Raji (cell line): ENCODE measurements around the gene PXDN.

Experiments
- POLR2A ChIP-seq: IDR thresholded peaks from 2 replicates; pipeline ENCODE4 v1.6.1; 2011; ENCODE audit warnings: low read depth, low read length, control low read depth; ENCODE audit not compliant: insufficient read depth

Gene PXDN

GRCh38 chr2:1778566-1778965 lies 34.3 kb upstream of the PXDN start:
- no peak for TF ChIP-seq POLR2A

GRCh38 chr2:1777781-1778180 lies 33.5 kb upstream of the PXDN start:
- TF ChIP-seq POLR2A, result no peak

GRCh38 chr2:1777156-1777555 lies 32.8 kb upstream of the PXDN start:
- no peak for TF ChIP-seq POLR2A

GRCh38 chr2:1775511-1776035 lies 31.3 kb upstream of the PXDN start:
- TF ChIP-seq POLR2A, result no peak

DNA sequence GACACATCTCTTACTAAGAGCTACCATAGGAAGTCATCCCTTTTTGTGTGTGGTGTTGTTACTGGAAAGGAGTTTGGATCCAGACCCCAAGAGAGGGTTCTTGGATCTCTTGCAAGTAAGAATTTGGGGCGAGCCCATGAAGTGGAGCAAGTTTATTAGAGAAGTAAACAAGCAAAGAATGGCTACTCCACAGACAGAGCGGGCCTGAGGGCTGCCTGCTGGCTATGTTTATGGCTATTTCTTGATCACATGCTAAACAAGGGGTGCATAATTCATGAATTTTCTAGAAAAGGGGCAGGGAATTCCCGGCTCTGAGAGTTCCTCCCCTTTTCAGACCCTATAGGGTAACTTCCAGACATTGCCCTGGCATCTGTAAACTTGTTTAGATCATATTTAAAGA lies 30.6 kb upstream of the PXDN start:
- TF ChIP-seq POLR2A, result no peak

- no peak for TF ChIP-seq POLR2A
Measured at GRCh38 chr2:1773883-1774282, 29.6 kb upstream of the PXDN start.

GRCh38 chr2:1772471-1773267 lies 28.4 kb upstream of the PXDN start:
- no peak for TF ChIP-seq POLR2A

DNA sequence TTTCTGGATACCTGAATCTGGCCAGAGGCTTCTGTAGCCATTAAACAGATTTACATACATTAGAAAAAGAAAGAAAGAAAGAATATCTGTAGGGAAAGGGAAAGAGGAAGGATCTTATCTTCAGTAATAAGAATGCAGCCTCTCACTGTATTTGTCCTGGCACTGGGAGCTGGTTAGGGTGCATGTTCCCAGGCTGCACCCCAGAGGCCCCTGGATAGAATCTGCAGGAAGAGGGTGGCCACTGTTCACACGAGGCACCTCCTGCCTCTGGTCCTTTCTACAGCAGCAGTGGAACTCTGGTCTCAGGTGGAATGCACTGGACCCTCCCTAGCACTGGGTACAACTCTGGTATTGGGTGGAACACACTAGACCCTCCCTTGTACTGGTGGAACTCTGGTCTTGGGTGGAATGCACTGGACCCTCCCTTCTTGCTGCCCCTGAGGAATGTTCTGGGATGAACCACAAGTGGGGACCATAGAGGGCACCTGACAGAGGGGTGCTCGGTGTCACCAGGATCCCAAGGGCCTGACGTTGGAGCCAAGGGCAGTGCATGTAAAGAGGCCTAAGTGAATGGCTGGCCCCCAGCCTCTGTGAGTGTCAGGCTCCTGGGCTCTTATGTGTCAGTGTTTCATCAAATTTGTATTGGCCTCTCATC lies 27.4 kb upstream of the PXDN start:
- TF ChIP-seq POLR2A, result no peak

- no peak for TF ChIP-seq POLR2A
Measured at GRCh38 chr2:1770566-1771380, 26.5 kb upstream of the PXDN start.

GRCh38 chr2:1769703-1770422 lies 25.5 kb upstream of the PXDN start:
- TF ChIP-seq POLR2A, result no peak

DNA sequence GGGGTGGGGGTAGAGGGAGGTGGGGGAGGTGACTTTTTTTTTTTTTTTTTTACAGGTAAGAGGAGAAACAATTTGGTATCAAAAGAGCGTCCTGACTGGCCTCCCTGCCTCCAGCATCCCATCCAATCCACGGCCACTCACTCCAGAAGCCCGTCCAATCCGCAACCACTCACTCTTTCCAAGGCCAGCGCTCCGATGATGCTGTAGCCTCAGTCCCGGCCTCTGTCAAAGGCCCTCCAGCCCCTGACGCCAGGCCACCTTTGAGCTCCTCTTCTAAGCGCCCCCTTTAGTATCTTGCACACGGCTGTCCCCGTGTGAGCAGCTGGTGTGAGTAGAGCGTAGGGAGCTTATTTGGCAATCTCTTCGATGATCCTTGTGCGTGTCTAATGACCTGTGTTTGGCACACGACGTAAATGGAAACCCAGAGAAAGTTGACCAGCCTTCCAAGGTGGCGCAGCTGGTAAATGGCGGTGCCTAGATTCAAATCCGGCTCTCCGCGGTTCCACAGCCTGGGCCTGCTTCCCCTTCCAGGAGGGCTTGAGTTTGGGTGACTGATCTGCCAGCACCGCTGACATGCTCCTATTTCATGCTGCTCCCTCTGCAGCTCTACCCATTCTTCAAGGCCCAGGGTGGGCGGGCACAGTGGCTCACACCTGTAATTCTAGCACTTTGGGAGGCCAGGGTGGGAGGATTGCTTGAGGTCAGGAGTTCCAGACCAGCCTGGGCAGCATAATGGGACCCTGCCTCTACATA lies 23.8 kb upstream of the PXDN start:
- TF ChIP-seq POLR2A, result no peak

GRCh38 chr2:1766851-1767811 lies 22.8 kb upstream of the PXDN start:
- TF ChIP-seq POLR2A, result no peak

DNA sequence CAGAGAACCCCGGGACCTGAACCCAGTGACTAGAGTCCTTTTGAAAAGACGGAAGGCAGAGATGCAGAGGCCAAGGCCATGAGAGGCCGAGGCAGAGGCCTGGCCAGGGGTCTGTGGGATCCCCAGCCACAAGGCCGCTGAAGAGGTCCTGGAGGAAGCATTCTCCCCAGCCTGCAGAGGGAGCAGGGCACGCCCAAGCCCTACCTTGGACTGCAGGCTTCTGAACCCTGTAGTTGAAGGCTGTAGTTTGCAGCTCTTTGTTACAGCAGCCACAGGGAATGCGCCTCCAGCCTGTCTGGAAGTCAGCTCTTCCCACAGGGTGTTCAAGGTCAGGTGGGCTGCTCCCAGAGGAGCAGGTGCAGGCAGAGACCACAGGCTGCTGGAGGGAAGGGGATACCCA lies 22.1 kb upstream of the PXDN start:
- TF ChIP-seq POLR2A, result no peak
